Chondrocyte (in vitro differentiated cells): ENCODE results near the gene TCP11L2. TPM values are rescaled to one million over a fixed set of nuclear protein-coding genes. Genes with fewer than 3 reads are reported as not detected.

Source experiments
- DNase-seq: peaks from one replicate; pipeline ENCODE4 v3.0.0; 2021; ENCODE audit warnings: mixed read lengths, low spot score
- H3K27ac Mint-ChIP-seq: one replicate; pipeline ENCODE4 v1.8.0; 2021; ENCODE audit warnings: mild to moderate bottlenecking, moderate library complexity, mixed read lengths; ENCODE audit not compliant: unreplicated experiment
- H3K27me3 Mint-ChIP-seq: 2 replicates; pipeline ENCODE4 v1.8.0; 2021; ENCODE audit warnings: low read depth, mixed read lengths
- H3K36me3 Mint-ChIP-seq: 2 replicates; pipeline ENCODE4 v1.8.0; 2021; ENCODE audit warnings: low read depth, mixed read lengths
- H3K4me1 Mint-ChIP-seq: 2 replicates; pipeline ENCODE4 v1.8.0; 2021; ENCODE audit warnings: low read depth, mild to moderate bottlenecking, mixed read lengths
- H3K4me3 Mint-ChIP-seq: one replicate; pipeline ENCODE4 v1.8.0; 2021; ENCODE audit warnings: mild to moderate bottlenecking, moderate library complexity, mixed read lengths; ENCODE audit not compliant: unreplicated experiment
- H3K9me3 Mint-ChIP-seq: 2 replicates; pipeline ENCODE4 v1.8.0; 2021; ENCODE audit warnings: low read depth, mixed read lengths
- CTCF ChIP-seq: fragments of 200-600 bp; sonication (generic); IDR thresholded peaks from 2 replicates; pipeline ENCODE4 v1.5.0; 2021; ENCODE audit warnings: antibody characterized with exemption, mild to moderate bottlenecking, moderate library complexity
- total RNA-seq: library from RNA; stranded (reverse); gene quantifications from 3 replicates; pipeline ENCODE4 v1.2.1, GENCODE V29; 2021

TCP11L2 gene
- total RNA-seq, 1 donor from 2014 or later: 31.2 TPM

- no peak overlapping the region for H3K27ac Mint-ChIP-seq
- H3K4me1 Mint-ChIP-seq: peaks cover 6% of the 10 kb centered on the region
- H3K36me3 Mint-ChIP-seq: peaks cover 37% of the 10 kb centered on the region
- H3K4me3 Mint-ChIP-seq: no peak overlapping the region
- TF ChIP-seq CTCF: no peak
- DNase-seq: no peak
- no peaks in the 10 kb centered on the region for H3K27me3 Mint-ChIP-seq
- H3K9me3 Mint-ChIP-seq: no peaks in the 10 kb centered on the region
These were observed 18.8 kb downstream of the TCP11L2 start for GRCh38 chr12:106321139-106321850.

- no peaks in the 10 kb centered on the region for H3K9me3 Mint-ChIP-seq
- DNase-seq: no peak
- H3K4me3 Mint-ChIP-seq: no peak overlapping the region
- no peaks in the 10 kb centered on the region for H3K27me3 Mint-ChIP-seq
- H3K36me3 Mint-ChIP-seq: peaks cover 34% of the 10 kb centered on the region
- no peak overlapping the region for H3K27ac Mint-ChIP-seq
- H3K4me1 Mint-ChIP-seq: no peaks in the 10 kb centered on the region
- TF ChIP-seq CTCF: no peak
These were observed 21.0 kb downstream of the TCP11L2 start for GRCh38 chr12:106323537-106323936.

GRCh38 chr12:106327309-106327869 lies 24.9 kb downstream of the TCP11L2 start:
- H3K4me1 Mint-ChIP-seq: no peaks in the 10 kb centered on the region
- peaks cover 35% of the 10 kb centered on the region for H3K36me3 Mint-ChIP-seq
- TF ChIP-seq CTCF: no peak
- H3K27me3 Mint-ChIP-seq: no peaks in the 10 kb centered on the region
- no peak overlapping the region for H3K4me3 Mint-ChIP-seq
- no peak for DNase-seq
- H3K27ac Mint-ChIP-seq: no peak overlapping the region
- no peaks in the 10 kb centered on the region for H3K9me3 Mint-ChIP-seq

GRCh38 chr12:106328735-106329134 lies 26.2 kb downstream of the TCP11L2 start:
- Mint-ChIP-seq H3K36me3 (peaks cover 32% of the 10 kb centered on the region), H3K27me3 (no peaks in the 10 kb centered on the region), H3K4me3 (no peak overlapping the region), H3K27ac (no peak overlapping the region), H3K9me3 (peaks cover 3% of the 10 kb centered on the region), H3K4me1 (no peaks in the 10 kb centered on the region)
- no peak for DNase-seq
- TF ChIP-seq CTCF: no peak

GRCh38 chr12:106329231-106329982 lies 26.9 kb downstream of the TCP11L2 start:
- Mint-ChIP-seq H3K36me3 (peaks cover 25% of the 10 kb centered on the region), H3K4me1 (no peaks in the 10 kb centered on the region), H3K9me3 (peaks cover 3% of the 10 kb centered on the region), H3K27ac (no peak overlapping the region), H3K4me3 (no peak overlapping the region), H3K27me3 (no peaks in the 10 kb centered on the region)
- no peak for DNase-seq
- TF ChIP-seq CTCF: no peak
